T-helper 17 cell (primary cell): ENCODE results near the gene GCSH. TPM values are rescaled to one million over a fixed set of nuclear protein-coding genes. Genes with fewer than 3 reads are reported as not detected.

Experiments
- ATAC-seq: fragments of 150-1000 bp; cut with Tn5 transposase; 2 replicates; pipeline ENCODE4 v1.10.0; 2021; ENCODE audit warnings: mild to moderate bottlenecking, moderate library complexity
- DNase-seq, 3 donors: peaks; one replicate each; pipeline versions ENCODE4 v3.0.0 to v3.0.0-alpha.2; 2020 to 2021
- H3K9me3 ChIP-seq: one replicate; pipeline ENCODE4 v1.7.0; 2013; ENCODE audit warnings: low read length, mild to moderate bottlenecking; ENCODE audit not compliant: control insufficient read depth, poor library complexity, severe bottlenecking
- H3K27ac Mint-ChIP-seq: one replicate; pipeline ENCODE4 v1.8.0; 2022; ENCODE audit warnings: mild to moderate bottlenecking, moderate library complexity, mixed read lengths
- H3K27me3 Mint-ChIP-seq: one replicate; pipeline ENCODE4 v1.8.0; 2022; ENCODE audit warnings: mixed read lengths
- H3K36me3 Mint-ChIP-seq: one replicate; pipeline ENCODE4 v1.8.0; 2022; ENCODE audit warnings: low read depth, mixed read lengths
- H3K4me1 Mint-ChIP-seq: one replicate; pipeline ENCODE4 v1.8.0; 2022; ENCODE audit warnings: mild to moderate bottlenecking, mixed read lengths
- H3K4me3 Mint-ChIP-seq: one replicate; pipeline ENCODE4 v1.8.0; 2022; ENCODE audit warnings: mild to moderate bottlenecking, moderate library complexity, mixed read lengths
- total RNA-seq, 4 donors: library from RNA in 2 of 4; stranded (reverse) in 2 of 4; gene quantifications; one replicate each; pipeline ENCODE4 v1.2.3 and lab custom pipeline; 2022 to 2026

The GCSH gene
- total RNA-seq, 2 donors from 2014 or later, result 1.7 to 2.2 TPM

DNA sequence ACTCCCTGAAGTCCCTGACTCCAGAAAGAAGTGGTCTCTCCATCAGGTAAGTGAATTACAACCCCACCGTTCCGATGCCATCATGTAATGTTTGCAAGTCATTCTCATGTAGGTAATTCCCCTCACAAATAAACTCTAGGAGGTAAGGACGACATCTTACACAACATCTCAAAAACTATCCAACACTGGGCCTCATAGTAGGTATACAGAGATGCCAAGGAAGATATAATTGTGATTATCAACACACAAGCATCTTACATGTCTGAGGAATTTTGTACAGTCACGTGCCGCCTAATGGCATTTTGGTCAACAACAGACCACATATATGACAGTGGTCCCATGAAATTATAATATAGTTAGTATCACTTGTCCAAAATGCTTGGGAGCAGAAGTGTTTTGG, 7.4 kb downstream of the GCSH start:
- no peak overlapping the region for H3K4me3 Mint-ChIP-seq
- peaks cover 2% of the 10 kb centered on the region for H3K36me3 Mint-ChIP-seq
- no peaks in the 10 kb centered on the region for H3K27me3 Mint-ChIP-seq
- ATAC-seq, result no peak
- H3K9me3 ChIP-seq, result no peaks in the 10 kb centered on the region
- no peak overlapping the region for H3K27ac Mint-ChIP-seq
- H3K4me1 Mint-ChIP-seq, result peaks cover 2% of the 10 kb centered on the region
- no peak for DNase-seq

DNA sequence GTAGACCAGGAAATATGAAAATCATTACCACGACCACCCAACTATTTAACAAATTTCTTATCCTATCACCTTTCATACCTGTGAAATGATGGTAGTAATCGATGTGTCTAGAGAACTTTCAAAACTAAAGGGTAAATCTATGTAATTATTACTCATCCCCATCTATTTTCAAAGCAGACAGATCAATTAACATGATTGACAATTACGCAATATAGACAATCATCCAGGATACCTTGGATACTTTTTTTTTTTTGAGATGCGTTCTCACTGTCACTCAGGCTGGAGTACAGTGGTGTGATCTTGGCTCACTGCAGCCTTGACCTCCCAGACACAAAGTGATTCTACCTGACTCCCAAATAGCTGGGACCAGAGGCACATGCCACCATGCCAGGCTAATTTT, 15.2 kb downstream of the GCSH start:
- Mint-ChIP-seq H3K27ac (no peak overlapping the region), H3K27me3 (no peaks in the 10 kb centered on the region), H3K4me3 (no peak overlapping the region), H3K36me3 (no peaks in the 10 kb centered on the region), H3K4me1 (no peaks in the 10 kb centered on the region)
- DNase-seq, result no peak
- ATAC-seq, result no peak
- H3K9me3 ChIP-seq, result no peaks in the 10 kb centered on the region

DNA sequence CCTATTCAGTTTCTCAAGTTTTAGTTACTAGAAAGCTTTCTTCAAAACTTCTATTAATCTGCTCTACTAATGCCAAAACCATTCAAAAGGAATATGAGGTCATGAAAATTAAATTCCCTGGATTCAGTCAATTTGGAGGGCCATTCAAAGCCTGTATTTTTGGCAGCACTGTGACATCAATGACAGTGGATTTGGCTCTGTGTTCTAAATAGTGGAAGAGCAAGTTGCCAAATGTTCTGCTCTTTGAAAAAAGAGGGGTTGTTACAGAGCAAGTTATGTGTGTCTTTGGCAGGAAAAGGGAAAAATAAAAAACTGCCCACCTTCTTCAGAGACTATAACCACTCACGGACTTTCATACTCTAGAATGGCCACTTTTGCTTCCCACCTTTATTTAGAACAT, 16.0 kb downstream of the GCSH start:
- H3K27ac Mint-ChIP-seq, result no peak overlapping the region
- no peak for DNase-seq
- no peaks in the 10 kb centered on the region for H3K36me3 Mint-ChIP-seq
- no peak for ATAC-seq
- H3K9me3 ChIP-seq, result no peaks in the 10 kb centered on the region
- H3K4me1 Mint-ChIP-seq, result no peaks in the 10 kb centered on the region
- H3K4me3 Mint-ChIP-seq, result no peak overlapping the region
- no peaks in the 10 kb centered on the region for H3K27me3 Mint-ChIP-seq

DNA sequence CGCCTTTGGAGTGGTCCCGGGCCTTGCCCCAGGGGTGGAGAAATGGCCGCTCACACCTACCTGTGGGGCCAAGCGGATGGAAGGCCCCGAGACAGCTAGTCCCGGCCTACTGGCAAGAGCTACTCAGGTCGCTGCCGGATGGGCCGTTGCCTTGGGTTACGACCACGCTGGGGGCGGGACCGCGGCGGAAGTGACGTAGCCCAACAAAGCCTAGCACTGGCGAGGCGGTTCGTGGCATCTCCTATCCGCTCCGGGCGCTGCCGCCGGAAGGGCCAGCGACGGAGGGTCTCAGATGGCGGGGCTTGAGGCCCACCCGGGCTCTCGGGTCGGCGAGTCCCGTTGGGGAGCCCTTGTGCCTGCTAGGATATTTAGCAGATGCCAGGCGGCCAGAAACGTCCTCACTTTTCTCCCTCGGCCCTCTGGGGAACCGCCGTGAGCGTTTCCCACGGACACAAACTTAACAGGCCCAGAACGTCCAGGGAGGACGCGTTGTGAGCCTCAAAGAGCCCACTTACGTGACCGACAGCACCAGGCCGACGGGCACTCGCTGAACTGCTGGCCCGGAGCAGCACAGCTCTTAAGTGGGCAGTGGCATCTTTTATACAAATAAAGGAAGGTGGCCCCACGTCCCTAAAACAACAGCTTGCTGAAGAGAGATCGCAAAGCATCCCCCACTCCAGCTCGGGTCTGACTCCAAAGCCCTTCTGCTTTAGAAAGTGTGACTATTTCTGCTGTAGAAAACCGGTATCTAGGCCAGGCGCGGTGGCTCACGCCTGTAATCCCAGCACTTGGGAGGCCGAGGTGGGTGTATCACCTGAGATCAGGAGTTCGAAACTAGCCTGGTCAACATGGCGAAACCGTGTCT, 18.9 kb downstream of the GCSH start, which contains the start of gene C16orf46:
Gene C16orf46 (minus strand): TSS at position 163 of the 865 bp plus-strand sequence. CDS start 13,283 bp downstream, outside the sequence.
- Mint-ChIP-seq H3K4me1 (peaks cover 2% of the 10 kb centered on the region), H3K27ac (no peak within 1 kb of the TSS), H3K27me3 (no peaks in the 10 kb centered on the region)

DNA sequence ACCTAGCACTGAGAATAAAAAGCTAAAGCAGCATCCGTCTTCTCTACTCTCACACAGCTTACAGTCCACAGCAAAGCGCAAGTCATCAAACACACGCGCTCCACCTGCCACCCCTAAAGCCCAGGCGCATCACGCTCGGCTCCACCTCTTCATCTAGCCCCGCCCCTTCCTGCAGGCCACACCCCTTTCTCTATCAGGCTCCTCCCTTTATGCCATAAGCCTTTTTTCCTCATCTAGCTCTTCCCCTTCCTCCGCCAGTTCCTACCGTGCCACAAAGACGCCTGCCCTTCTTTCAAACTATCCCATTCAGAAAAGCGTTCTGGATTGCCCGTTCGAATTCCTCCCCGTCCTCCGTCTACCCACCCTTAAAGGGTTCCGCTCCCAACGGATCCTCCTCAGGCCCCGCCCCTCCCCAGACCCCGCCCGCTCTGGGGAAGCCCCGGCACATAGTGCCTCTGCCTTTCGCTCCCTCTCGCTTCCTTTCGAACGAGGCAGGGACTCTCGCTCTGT, 19.6 kb downstream of the GCSH start:
- peak; percentile 88 to 93 (median 88) for DNase-seq
- ATAC-seq, result peak; percentile 87
- no peaks in the 10 kb centered on the region for H3K27me3 Mint-ChIP-seq
- H3K4me1 Mint-ChIP-seq, result peaks cover 2% of the 10 kb centered on the region
- H3K4me3 Mint-ChIP-seq, result no peak overlapping the region
- no peak overlapping the region for H3K27ac Mint-ChIP-seq
- H3K9me3 ChIP-seq, result no peaks in the 10 kb centered on the region
- H3K36me3 Mint-ChIP-seq, result no peaks in the 10 kb centered on the region

More for the DNA sequence above, 18.9 kb downstream of the GCSH start, which contains the start of gene C16orf46:
- peak; percentile 80 for ATAC-seq
- H3K4me3 Mint-ChIP-seq, result no peak within 1 kb of the TSS
- peak; percentile 87 to 92 (median 89) for DNase-seq
- H3K9me3 ChIP-seq, result no peaks in the 10 kb centered on the region
- H3K36me3 Mint-ChIP-seq, result no peaks in the 10 kb centered on the region

DNA sequence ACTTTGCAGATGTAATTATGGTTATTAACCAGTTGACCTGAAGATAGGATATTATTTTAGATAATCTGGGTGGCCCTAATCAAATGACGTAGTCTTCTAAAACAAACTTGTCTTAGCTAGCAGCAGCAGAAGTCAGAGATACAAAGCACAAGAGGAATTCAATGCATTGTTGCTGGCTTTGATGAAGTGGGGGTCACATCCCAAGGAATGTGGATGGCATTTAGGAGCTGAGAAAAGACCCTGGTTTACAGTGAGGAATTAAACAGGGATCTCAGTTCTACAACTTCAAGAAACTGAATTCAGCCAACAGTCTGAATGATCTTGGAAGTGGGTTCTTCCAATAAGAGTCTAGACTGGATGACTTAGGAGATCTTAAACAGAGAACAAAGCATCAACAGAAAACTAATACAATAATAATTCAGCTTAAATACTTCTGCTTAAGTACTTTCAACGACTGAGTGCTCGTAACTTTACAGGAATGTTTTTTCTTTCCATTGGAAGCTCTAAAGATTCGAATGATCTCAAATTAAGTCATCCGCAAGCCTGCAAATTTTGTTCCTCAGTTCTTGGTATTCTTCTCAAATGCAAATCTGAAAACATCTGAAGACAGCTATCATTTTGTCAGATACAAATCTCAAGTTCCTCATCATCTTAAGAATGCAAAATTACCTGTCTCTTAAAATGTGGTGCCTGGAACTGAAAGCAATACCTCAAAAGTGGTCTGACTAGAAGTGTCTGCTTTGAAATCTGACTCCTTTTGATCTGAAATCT, 22.4 kb downstream of the GCSH start:
- H3K9me3 ChIP-seq, result no peaks in the 10 kb centered on the region
- H3K4me3 Mint-ChIP-seq, result no peak overlapping the region
- no peaks in the 10 kb centered on the region for H3K36me3 Mint-ChIP-seq
- peaks cover 2% of the 10 kb centered on the region for H3K4me1 Mint-ChIP-seq
- no peak for DNase-seq
- no peak for ATAC-seq
- peaks cover 7% of the 10 kb centered on the region for H3K27me3 Mint-ChIP-seq
- H3K27ac Mint-ChIP-seq, result no peak overlapping the region

DNA sequence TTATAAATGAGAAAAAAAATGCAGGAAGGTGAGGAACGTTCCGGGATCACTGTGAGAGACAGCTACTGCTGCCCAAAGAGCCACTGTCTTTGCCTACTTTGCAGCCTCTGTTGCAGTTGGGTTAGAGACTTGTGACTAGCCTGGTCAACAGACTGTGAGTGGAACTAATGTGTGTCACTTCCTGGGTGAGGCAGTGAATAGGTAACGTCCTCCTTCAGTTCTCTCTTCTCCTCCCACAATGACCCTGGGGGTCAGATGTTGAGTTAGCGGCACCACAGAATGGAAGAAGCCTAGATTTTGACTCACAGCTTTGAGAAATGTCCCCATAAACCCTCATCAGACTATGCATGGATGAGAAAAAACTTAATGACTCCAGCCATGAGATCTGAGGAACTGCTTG, 24.4 kb downstream of the GCSH start:
- no peak overlapping the region for H3K27ac Mint-ChIP-seq

DNA sequence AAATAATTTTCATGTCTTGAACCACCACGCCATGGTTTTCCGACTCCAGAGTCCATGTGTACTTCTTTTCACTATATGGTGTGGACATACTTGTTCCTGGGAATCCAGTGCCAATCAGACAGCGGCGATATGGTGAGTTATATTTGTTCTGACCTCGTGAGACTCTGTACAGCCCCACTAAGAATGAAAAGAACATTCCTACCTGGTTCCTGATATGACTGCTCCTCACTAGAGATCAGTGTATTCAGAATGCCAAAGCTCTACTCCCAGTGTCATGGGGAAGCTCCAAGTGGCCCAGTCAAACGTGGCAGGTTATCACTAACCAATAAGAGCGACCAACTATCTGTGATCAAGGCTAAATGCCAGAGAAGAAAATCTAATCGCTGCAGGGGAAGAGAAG, 25.2 kb downstream of the GCSH start:
- H3K36me3 Mint-ChIP-seq, result no peaks in the 10 kb centered on the region
- peaks cover 7% of the 10 kb centered on the region for H3K27me3 Mint-ChIP-seq
- H3K27ac Mint-ChIP-seq, result no peak overlapping the region
- no peaks in the 10 kb centered on the region for H3K9me3 ChIP-seq
- DNase-seq (no peak), ATAC-seq (no peak)
- no peak overlapping the region for H3K4me3 Mint-ChIP-seq
- peaks cover 2% of the 10 kb centered on the region for H3K4me1 Mint-ChIP-seq

More for the DNA sequence above, 24.4 kb downstream of the GCSH start:
- no peaks in the 10 kb centered on the region for H3K9me3 ChIP-seq
- H3K36me3 Mint-ChIP-seq, result no peaks in the 10 kb centered on the region
- peaks cover 2% of the 10 kb centered on the region for H3K4me1 Mint-ChIP-seq
- no peak for DNase-seq
- H3K4me3 Mint-ChIP-seq, result no peak overlapping the region
- peaks cover 7% of the 10 kb centered on the region for H3K27me3 Mint-ChIP-seq
- ATAC-seq, result no peak

DNA sequence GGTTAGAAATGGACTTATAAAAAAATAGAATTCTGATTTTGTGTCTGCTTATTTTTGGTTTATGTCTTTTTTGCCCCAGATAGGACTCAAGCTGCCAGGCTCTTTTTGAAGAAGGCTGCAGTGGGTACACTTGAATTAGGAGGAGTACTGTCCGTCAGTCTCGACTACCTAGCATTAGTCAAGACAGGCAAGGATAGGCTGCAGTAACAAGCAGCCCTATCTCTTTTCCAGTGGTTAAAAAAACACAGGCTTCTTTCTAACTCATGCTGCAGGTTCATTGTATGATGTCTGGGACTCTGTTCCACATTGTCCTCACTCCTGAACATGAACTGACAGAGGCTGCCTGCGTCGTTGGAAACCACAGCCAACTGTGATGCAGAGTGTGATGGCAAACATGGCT, 27.1 kb downstream of the GCSH start:
- ATAC-seq, result no peak
- no peak for DNase-seq
- H3K4me3 Mint-ChIP-seq, result no peak overlapping the region
- H3K9me3 ChIP-seq, result no peaks in the 10 kb centered on the region
- H3K27me3 Mint-ChIP-seq, result peaks cover 9% of the 10 kb centered on the region
- H3K4me1 Mint-ChIP-seq, result no peaks in the 10 kb centered on the region
- H3K27ac Mint-ChIP-seq, result no peak overlapping the region
- no peaks in the 10 kb centered on the region for H3K36me3 Mint-ChIP-seq

DNA sequence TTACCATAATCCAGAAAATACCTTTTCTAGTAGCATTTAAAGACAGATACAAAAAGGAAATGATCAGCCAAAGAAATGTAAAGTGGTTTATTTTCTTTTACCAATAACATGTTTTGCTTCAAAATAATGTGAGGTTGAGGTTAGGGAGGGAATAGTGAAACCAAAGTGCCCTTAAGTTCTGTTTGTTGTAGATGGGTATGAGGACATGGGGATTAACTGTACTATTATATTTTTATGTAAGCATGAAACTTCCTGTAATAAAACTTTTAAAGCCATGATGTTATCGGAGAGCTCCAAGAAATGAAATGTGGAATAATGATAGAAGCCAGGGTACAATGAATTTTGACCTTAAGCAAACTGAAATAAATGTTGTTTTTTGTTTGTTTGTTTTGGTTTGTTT, 29.0 kb downstream of the GCSH start:
- H3K9me3 ChIP-seq, result no peaks in the 10 kb centered on the region
- no peaks in the 10 kb centered on the region for H3K4me1 Mint-ChIP-seq
- no peaks in the 10 kb centered on the region for H3K36me3 Mint-ChIP-seq
- H3K27me3 Mint-ChIP-seq, result peaks cover 11% of the 10 kb centered on the region
- DNase-seq, result no peak
- no peak overlapping the region for H3K4me3 Mint-ChIP-seq
- H3K27ac Mint-ChIP-seq, result no peak overlapping the region
- ATAC-seq, result no peak

DNA sequence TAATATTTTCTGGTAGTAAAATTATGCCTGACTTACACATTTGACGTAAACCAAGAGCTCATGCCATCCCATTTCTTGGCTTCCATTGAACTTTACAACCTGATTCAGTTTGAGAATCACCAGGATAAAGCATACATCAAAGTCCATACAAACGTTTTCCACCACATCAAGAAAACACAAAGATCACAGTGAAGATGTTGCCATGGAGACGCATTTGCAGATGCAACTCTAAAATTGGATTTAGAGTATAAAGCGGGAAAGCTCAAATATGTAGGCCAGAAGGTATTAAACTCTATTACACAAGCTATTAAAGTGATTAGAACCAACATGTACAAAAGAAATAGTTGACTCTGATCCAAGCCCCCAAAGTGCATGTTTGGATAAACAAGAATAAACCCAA, 29.5 kb downstream of the GCSH start:
- Mint-ChIP-seq H3K27me3 (peaks cover 11% of the 10 kb centered on the region), H3K4me3 (no peak overlapping the region), H3K36me3 (no peaks in the 10 kb centered on the region), H3K27ac (no peak overlapping the region), H3K4me1 (no peaks in the 10 kb centered on the region)
- DNase-seq (no peak), ATAC-seq (no peak)
- H3K9me3 ChIP-seq, result no peaks in the 10 kb centered on the region

DNA sequence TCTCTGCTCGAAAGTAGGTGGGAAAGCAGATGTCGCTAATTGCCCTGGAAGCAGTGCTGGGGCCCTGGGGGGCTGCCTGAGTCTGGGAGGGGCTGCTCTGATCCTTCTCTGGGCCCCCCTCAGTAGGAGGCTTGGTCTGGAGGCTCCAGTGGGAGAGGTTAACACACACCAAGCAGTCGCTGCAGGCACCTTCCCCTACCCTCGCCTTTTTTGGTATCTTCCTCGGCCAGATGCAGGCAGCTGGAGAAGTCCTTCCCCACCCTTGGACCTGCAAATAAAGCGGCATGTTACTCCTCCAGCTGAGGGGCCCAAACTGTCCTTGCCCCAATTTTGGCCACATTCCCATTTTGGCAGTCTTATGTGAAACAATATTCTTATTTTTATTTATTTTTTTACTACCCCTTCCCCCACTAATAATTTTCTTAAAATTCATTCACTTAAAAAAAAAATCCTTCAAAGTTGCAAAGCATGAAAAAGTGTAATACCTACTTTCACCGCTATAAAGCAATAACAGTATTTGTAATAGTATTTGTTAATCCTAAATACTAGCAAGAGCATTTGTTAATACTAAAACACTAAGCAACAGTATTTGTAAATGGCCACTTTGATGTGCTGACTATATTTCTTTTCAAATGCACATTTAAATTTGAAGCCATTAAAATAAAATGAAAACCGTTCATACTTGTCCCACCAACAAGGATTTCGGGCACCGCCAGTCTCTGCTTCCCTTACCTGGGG, 34.2 kb downstream of the GCSH start:
- Mint-ChIP-seq H3K27ac (no peak overlapping the region), H3K4me1 (no peaks in the 10 kb centered on the region), H3K36me3 (no peaks in the 10 kb centered on the region), H3K4me3 (no peak overlapping the region), H3K27me3 (peaks cover 4% of the 10 kb centered on the region)
- DNase-seq (no peak), ATAC-seq (no peak)
- no peaks in the 10 kb centered on the region for H3K9me3 ChIP-seq

DNA sequence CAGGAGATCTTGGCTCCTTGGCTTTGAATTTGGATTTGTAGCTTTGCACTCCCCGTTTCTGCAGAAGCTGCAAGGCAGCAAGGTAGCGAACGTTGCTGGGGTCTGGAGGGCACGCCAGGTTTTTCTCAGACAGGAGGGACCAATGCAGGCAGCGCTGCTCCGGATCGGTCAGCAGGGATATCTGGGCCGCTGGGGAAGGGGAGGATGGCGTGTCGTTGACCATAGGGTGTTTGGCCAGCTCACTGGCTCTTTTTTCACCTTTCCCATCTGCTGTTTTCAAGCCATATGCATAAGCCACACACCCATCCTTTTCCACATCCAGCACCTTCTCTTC, 34.9 kb downstream of the GCSH start:
- peaks cover 4% of the 10 kb centered on the region for H3K27me3 Mint-ChIP-seq
- H3K4me1 Mint-ChIP-seq, result no peaks in the 10 kb centered on the region
- H3K9me3 ChIP-seq, result no peaks in the 10 kb centered on the region
- DNase-seq, result no peak
- H3K27ac Mint-ChIP-seq, result no peak overlapping the region
- ATAC-seq, result no peak
- H3K36me3 Mint-ChIP-seq, result no peaks in the 10 kb centered on the region
- H3K4me3 Mint-ChIP-seq, result no peak overlapping the region
